Spleen (tissue), 11 donors: Measurements from ENCODE around the gene DLG1. TPM values are rescaled to one million over a fixed set of nuclear protein-coding genes. Genes with fewer than 3 reads are reported as not detected.

ENCODE experiments used
- DNase-seq: peaks from one replicate; pipeline ENCODE4 v3.0.0-alpha.2; 2020
- H3K27ac ChIP-seq, 8 donors: fragments of 200-600 bp; sonication (generic) in 7 of 8; 1 replicate in 4 of 8; 2 replicates in 4 of 8; pipeline versions ENCODE4 v1.5.0 to v1.8.0; 2016 to 2021; ENCODE audit warnings: inconsistent platforms in 4 of 8, mild to moderate bottlenecking in 4 of 8, moderate library complexity in 1 of 8
- H3K27me3 ChIP-seq, 7 donors: fragments of 200-600 bp; sonication (generic) in 6 of 7; replicated peaks in 1 of 7; 1 replicate in 4 of 7; 2 replicates in 3 of 7; pipeline versions ENCODE4 v1.5.0 to v1.8.0; 2016 to 2021; ENCODE audit warnings: inconsistent platforms in 3 of 7, mild to moderate bottlenecking in 1 of 7
- H3K36me3 ChIP-seq, 6 donors: fragments of 200-600 bp; sonication (generic) in 5 of 6; 1 replicate in 4 of 6; 2 replicates in 2 of 6; pipeline versions ENCODE4 v1.5.0 to v1.8.0; 2016 to 2021; ENCODE audit warnings: inconsistent platforms in 2 of 6
- H3K4me1 ChIP-seq, 6 donors: fragments of 200-600 bp; sonication (generic) in 5 of 6; 1 replicate in 3 of 6; 2 replicates in 3 of 6; pipeline versions ENCODE4 v1.5.0 to v1.8.0; 2016 to 2021; ENCODE audit warnings: inconsistent platforms in 3 of 6
- H3K4me3 ChIP-seq, 8 donors: fragments of 200-600 bp; sonication (generic) in 7 of 8; 1 replicate in 4 of 8; 2 replicates in 4 of 8; pipeline versions ENCODE4 v1.5.0 to v1.8.0; 2016 to 2021; ENCODE audit warnings: inconsistent platforms in 4 of 8, mild to moderate bottlenecking in 4 of 8, moderate library complexity in 2 of 8
- H3K9me3 ChIP-seq, 8 donors: fragments of 200-600 bp; sonication (generic) in 7 of 8; 1 replicate in 4 of 8; 2 replicates in 4 of 8; pipeline versions ENCODE4 v1.5.0 to v1.8.0; 2016 to 2021; ENCODE audit warnings: inconsistent platforms in 4 of 8
- POLR2A ChIP-seq, 3 donors: fragments of 450-650 bp; IDR thresholded peaks; one replicate each; pipeline ENCODE4 v1.5.1; 2017; ENCODE audit warnings: antibody characterized with exemption in 3 of 3, mild to moderate bottlenecking in 1 of 3
- POLR2AphosphoS5 ChIP-seq, 3 donors: sonication (generic); formaldehyde crosslinking; IDR thresholded peaks; one replicate each; pipeline ENCODE4 v1.5.1; 2017; ENCODE audit warnings: antibody characterized with exemption in 3 of 3
- whole genome bisulfite sequencing, 5 donors: extraction: QIAGEN DNeasy Blood & Tissue Kit in 3 of 5; methylation state at CpG; one replicate each; pipeline versions ENCODE4 v1.1.5 to v1.1.7; 2013 to 2018; 5-methylcytosine and 5-hydroxymethylcytosine counted together
- intact Hi-C: fragments of 100-400 bp; cut with DNase I; formaldehyde crosslinking; loops from one replicate; pipeline ENCODE4 v1.15.0; 2023; ENCODE audit warnings: low total_unique reads
- polyA plus RNA-seq, 3 donors: library from polyadenylated mRNA; stranded (reverse); fragments of 200-250 nt; gene quantifications; one replicate each; pipeline ENCODE4 v1.2.1, GENCODE V29; 2013
- total RNA-seq, 7 donors: library from RNA; depleted of rRNA in 3 of 7; stranded (reverse); fragments of >200 nt in 3 of 7; fragmentation: NEBNext Ultra II Directional in 4 of 7; extraction: Animal tissue kit (Norgen Biotek cat#: 25700) in 4 of 7; gene quantifications; one replicate each; pipeline versions ENCODE4 v1.1.0 to v1.2.1, GENCODE V29; 2016 to 2021
- TF ChIP-seq, protein P1 (sequence below), 11 experiments: fragments of 200-600 bp in 7 of 11; fragments of 450-650 bp in 4 of 11; sonication (generic) in 4 of 11; IDR thresholded peaks in 8 of 11; conservative IDR thresholded peaks in 3 of 11; 1 replicate in 7 of 11; 2 replicates in 4 of 11; pipeline versions ENCODE4 v1.4.0 to v1.8.0; 2016 to 2021; ENCODE audit warnings: antibody characterized with exemption in 11 of 11, inconsistent platforms in 4 of 11, mild to moderate bottlenecking in 1 of 11
- donor health status: healthy with polysubstance abuse.
- donor health status: DM: no; HTN: no; CAD: no; lungs with moderate emphysema.
- donor health status: DM: no; HTN: no; CAD: no.
- donor health status: Bipolar disorder and iron deficiency.
- donor health status: healthy.
- donor health status: DM: no; HTN: no; CAD: no.
- donor health status: DM: yes; HTN: yes; CAD: no.

The DLG1 gene
- total and polyA plus RNA-seq, 10 donors, result 11.0 to 92.3 (median 59.1) TPM

DNA sequence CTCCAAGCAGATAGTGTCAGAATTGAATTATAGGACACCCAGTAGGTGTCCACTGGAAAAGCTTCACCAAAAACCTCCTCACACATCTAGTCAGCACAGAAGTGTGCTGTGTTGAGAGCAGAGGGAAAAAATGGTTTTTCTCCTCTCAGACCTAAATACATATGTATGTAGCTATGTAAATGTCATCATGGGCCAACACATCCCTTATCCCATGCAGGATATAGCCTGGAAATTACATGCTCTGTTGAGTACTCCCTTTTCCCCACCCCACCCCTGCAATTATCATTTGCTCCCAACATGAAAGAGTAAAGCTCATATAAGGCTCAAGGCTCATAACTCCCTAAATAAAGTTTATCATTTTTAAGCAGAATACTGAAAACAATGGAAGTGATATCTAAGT is 35.7 kb downstream of the DLG1 start:
- DNase-seq, result no peak
- Histone ChIP-seq H3K36me3 (peaks cover 0 to 20% (median 2%) of the 10 kb centered on the region in 6 donors), H3K27ac (no peak overlapping the region), H3K4me1 (peaks cover 0 to 47% (median 7%) of the 10 kb centered on the region in 6 donors), H3K4me3 (no peak overlapping the region), H3K9me3 (no peaks in the 10 kb centered on the region), H3K27me3 (no peaks in the 10 kb centered on the region)
- intact Hi-C loops, result no loop called here
- no peak for TF ChIP-seq POLR2A (IDR thresholded peaks at IDR 0.05)
- TF ChIP-seq POLR2AphosphoS5 (IDR thresholded peaks at IDR 0.05), result no peak
- TF ChIP-seq, protein P1, sequence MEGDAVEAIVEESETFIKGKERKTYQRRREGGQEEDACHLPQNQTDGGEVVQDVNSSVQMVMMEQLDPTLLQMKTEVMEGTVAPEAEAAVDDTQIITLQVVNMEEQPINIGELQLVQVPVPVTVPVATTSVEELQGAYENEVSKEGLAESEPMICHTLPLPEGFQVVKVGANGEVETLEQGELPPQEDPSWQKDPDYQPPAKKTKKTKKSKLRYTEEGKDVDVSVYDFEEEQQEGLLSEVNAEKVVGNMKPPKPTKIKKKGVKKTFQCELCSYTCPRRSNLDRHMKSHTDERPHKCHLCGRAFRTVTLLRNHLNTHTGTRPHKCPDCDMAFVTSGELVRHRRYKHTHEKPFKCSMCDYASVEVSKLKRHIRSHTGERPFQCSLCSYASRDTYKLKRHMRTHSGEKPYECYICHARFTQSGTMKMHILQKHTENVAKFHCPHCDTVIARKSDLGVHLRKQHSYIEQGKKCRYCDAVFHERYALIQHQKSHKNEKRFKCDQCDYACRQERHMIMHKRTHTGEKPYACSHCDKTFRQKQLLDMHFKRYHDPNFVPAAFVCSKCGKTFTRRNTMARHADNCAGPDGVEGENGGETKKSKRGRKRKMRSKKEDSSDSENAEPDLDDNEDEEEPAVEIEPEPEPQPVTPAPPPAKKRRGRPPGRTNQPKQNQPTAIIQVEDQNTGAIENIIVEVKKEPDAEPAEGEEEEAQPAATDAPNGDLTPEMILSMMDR (IDR thresholded peaks at IDR 0.05 in 8 of 11, conservative IDR thresholded peaks at IDR 0.05 in 3 of 11), result no peak

DNA sequence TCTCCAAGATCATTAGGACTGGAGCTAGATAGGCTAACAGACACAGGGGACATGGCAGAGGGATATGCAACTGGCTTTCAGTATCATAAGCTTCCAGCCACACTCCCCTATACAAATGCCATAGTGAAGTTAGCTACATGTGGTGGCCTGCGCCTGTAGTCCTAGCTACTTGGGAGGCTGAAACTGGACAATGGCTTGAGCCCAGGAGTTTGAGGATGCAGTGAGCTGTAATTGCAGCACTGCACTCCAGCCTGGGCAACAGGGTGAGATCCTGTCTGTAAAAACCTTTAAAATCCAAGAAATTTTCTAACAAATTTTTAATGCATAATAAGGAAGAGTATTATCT is 37.3 kb downstream of the DLG1 start:
- no peak for DNase-seq
- no peaks in the 10 kb centered on the region for H3K27me3 ChIP-seq
- peaks cover 0 to 20% (median 2%) of the 10 kb centered on the region in 6 donors for H3K36me3 ChIP-seq
- no peaks in the 10 kb centered on the region for H3K9me3 ChIP-seq
- H3K4me1 ChIP-seq, result peaks cover 0 to 44% (median 10%) of the 10 kb centered on the region in 6 donors
- no peak overlapping the region for H3K27ac ChIP-seq
- TF ChIP-seq POLR2A (IDR thresholded peaks at IDR 0.05) (no peak), POLR2AphosphoS5 (IDR thresholded peaks at IDR 0.05) (no peak)
- TF ChIP-seq, protein P1 (IDR thresholded peaks at IDR 0.05 in 8 of 11, conservative IDR thresholded peaks at IDR 0.05 in 3 of 11), result no peak
- 94 to 100% (median 100%) methylated on average over 1 of the region's 1 CpG for WGBS, 5 donors
- H3K4me3 ChIP-seq, result no peak overlapping the region
- intact Hi-C loops, result no loop called here

DNA sequence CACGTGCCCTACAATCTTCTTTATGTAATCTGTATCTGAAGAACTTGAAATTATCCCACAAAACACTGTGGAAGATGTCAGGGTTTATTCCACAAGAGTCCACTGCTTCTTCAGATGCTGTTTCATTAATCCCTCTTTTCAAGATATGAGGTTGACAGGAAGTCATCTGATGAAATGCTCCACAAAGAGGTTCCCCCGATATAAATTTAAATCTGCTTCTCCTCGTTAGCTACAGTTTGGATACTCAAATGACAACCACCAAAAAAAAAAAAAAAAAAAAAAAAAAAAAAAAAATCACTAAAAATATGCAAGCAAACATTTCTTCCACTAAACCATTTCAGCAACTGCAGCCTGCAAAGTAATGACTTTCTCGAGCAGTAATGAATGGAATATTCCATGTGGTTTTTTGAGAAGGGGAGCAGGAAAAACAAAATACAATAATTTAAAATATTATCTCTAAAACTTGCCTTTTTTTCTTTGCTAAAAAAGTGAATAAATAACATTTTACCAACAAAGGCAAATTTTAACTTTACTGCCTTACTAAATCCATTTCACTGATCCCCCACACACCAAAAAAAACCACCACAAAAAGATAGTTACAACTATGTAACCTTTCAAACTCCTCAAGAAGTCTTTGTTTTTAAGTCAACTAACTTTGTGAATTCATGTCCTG is 37.8 kb downstream of the DLG1 start:
- no peak overlapping the region for H3K4me3 ChIP-seq
- H3K36me3 ChIP-seq, result peaks cover 0 to 15% (median 2%) of the 10 kb centered on the region in 6 donors
- no peak overlapping the region for H3K27ac ChIP-seq
- no peaks in the 10 kb centered on the region for H3K27me3 ChIP-seq
- WGBS, 5 donors, result 54 to 68% (median 58%) methylated on average over 4 of the region's 4 CpGs
- H3K4me1 ChIP-seq, result peaks cover 0 to 44% (median 10%) of the 10 kb centered on the region in 6 donors
- no peak for TF ChIP-seq POLR2A (IDR thresholded peaks at IDR 0.05)
- no peaks in the 10 kb centered on the region for H3K9me3 ChIP-seq
- intact Hi-C loops, result no loop called here
- no peak for DNase-seq

DNA sequence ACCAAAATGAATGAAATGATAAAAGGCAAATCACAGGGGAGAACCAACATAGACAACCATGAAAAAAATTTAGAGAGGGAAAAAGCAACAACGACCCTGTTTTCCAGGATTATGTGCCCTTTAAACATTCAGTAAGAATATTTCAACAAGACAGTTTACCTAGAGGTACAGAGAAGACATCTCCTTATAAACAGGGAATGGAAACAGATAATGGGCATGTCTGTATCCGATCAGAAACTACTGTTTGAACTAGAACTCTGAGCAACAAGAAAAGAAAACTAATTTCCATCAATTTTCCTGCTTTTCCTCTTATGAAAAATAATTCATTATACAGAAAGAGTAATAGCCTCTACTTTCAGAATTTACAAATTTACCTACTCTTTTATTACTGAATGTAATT is 39.3 kb downstream of the DLG1 start:
- H3K36me3 ChIP-seq, result peaks cover 0 to 13% (median 2%) of the 10 kb centered on the region in 6 donors
- no peak overlapping the region for H3K27ac ChIP-seq
- no peaks in the 10 kb centered on the region for H3K9me3 ChIP-seq
- intact Hi-C loops, result no loop called here
- no peaks in the 10 kb centered on the region for H3K27me3 ChIP-seq
- no peak for DNase-seq
- H3K4me3 ChIP-seq, result no peak overlapping the region
- no peak for TF ChIP-seq POLR2A (IDR thresholded peaks at IDR 0.05)
- TF ChIP-seq, protein P1 (IDR thresholded peaks at IDR 0.05 in 8 of 11, conservative IDR thresholded peaks at IDR 0.05 in 3 of 11), result no peak
- TF ChIP-seq POLR2AphosphoS5 (IDR thresholded peaks at IDR 0.05), result no peak
- H3K4me1 ChIP-seq, result peaks cover 0 to 54% (median 11%) of the 10 kb centered on the region in 6 donors
- 78 to 90% (median 87%) methylated on average over 2 of the region's 2 CpGs for WGBS, 5 donors
